Measurements from ENCODE around the gene CAMTA1.

The CAMTA1 gene

GRCh38 chr1:7003676-7004075 is 218.4 kb downstream of the CAMTA1 start:
- DNase-seq (ENCODE audit: low spot score) (no peak), FAIRE-seq (no peak)

- DNase-seq (ENCODE audit: low spot score) (no peak), FAIRE-seq (no peak)
Measured at GRCh38 chr1:7004181-7004580, 218.9 kb downstream of the CAMTA1 start.

GRCh38 chr1:7005762-7006161 is 220.5 kb downstream of the CAMTA1 start:
- FAIRE-seq (no peak), DNase-seq (ENCODE audit: low spot score) (no peak)

GRCh38 chr1:7006996-7007871 is 222.0 kb downstream of the CAMTA1 start:
- no peak for DNase-seq (ENCODE audit: low spot score)
- FAIRE-seq: no peak

GRCh38 chr1:7007902-7008301 is 222.6 kb downstream of the CAMTA1 start:
- FAIRE-seq: no peak
- DNase-seq (ENCODE audit: low spot score): no peak

- FAIRE-seq (no peak), DNase-seq (ENCODE audit: low spot score) (no peak)
Measured at GRCh38 chr1:7008331-7008730, 223.1 kb downstream of the CAMTA1 start.

GRCh38 chr1:7008975-7009740 is 223.9 kb downstream of the CAMTA1 start:
- FAIRE-seq (no peak), DNase-seq (ENCODE audit: low spot score) (no peak)

- FAIRE-seq (no peak), DNase-seq (ENCODE audit: low spot score) (no peak)
Measured at GRCh38 chr1:7009741-7010525, 224.7 kb downstream of the CAMTA1 start.

GRCh38 chr1:7010534-7011200 is 225.4 kb downstream of the CAMTA1 start:
- DNase-seq (ENCODE audit: low spot score) (no peak), FAIRE-seq (no peak)

- FAIRE-seq (no peak), DNase-seq (ENCODE audit: low spot score) (no peak)
Measured at GRCh38 chr1:7011826-7012225, 226.6 kb downstream of the CAMTA1 start.

GRCh38 chr1:7012461-7012924 is 227.2 kb downstream of the CAMTA1 start:
- DNase-seq (ENCODE audit: low spot score) (no peak), FAIRE-seq (no peak)

- DNase-seq (ENCODE audit: low spot score) (no peak), FAIRE-seq (no peak)
Measured at GRCh38 chr1:7013833-7014639, 228.8 kb downstream of the CAMTA1 start.

GRCh38 chr1:7014640-7014930 is 229.3 kb downstream of the CAMTA1 start:
- no peak for DNase-seq (ENCODE audit: low spot score)
- FAIRE-seq: no peak

GRCh38 chr1:7015022-7015421 is 229.8 kb downstream of the CAMTA1 start:
- no peak for DNase-seq (ENCODE audit: low spot score)
- FAIRE-seq: no peak

GRCh38 chr1:7018351-7018750 is 233.1 kb downstream of the CAMTA1 start:
- DNase-seq (ENCODE audit: low spot score): no peak
- FAIRE-seq: no peak

- no peak for DNase-seq (ENCODE audit: low spot score)
- FAIRE-seq: no peak
Measured at GRCh38 chr1:7018826-7019225, 233.6 kb downstream of the CAMTA1 start.

GRCh38 chr1:7019510-7019909 is 234.3 kb downstream of the CAMTA1 start:
- FAIRE-seq (no peak), DNase-seq (ENCODE audit: low spot score) (no peak)

GRCh38 chr1:7022058-7022457 is 236.8 kb downstream of the CAMTA1 start:
- DNase-seq (ENCODE audit: low spot score) (no peak), FAIRE-seq (no peak)

- no peak for FAIRE-seq
Measured at GRCh38 chr1:7025013-7025412, 239.8 kb downstream of the CAMTA1 start.

GRCh38 chr1:7026169-7026568 is 240.9 kb downstream of the CAMTA1 start:
- DNase-seq (ENCODE audit: low spot score) (peak; percentile 70), FAIRE-seq (peak; percentile 69)

More at GRCh38 chr1:7025013-7025412, 239.8 kb downstream of the CAMTA1 start:
- DNase-seq (ENCODE audit: low spot score): no peak
